AG09319 (cell line): ENCODE measurements around the gene ARSA.

Source experiments
- DNase-seq: peaks from one replicate; pipeline ENCODE4 v3.0.0-alpha.2; 2010; ENCODE audit warnings: low read depth; ENCODE audit errors: extremely low read depth
- CTCF ChIP-seq: IDR thresholded peaks from 2 replicates; pipeline ENCODE4 v1.5.1; 2011; ENCODE audit warnings: low read depth, mild to moderate bottlenecking, inconsistent platforms, low read length, moderate library complexity

Gene ARSA

GRCh38 chr22:50603511-50604255 lies 24.3 kb downstream of the ARSA start:
- no peak for DNase-seq
- no peak for TF ChIP-seq CTCF

DNA sequence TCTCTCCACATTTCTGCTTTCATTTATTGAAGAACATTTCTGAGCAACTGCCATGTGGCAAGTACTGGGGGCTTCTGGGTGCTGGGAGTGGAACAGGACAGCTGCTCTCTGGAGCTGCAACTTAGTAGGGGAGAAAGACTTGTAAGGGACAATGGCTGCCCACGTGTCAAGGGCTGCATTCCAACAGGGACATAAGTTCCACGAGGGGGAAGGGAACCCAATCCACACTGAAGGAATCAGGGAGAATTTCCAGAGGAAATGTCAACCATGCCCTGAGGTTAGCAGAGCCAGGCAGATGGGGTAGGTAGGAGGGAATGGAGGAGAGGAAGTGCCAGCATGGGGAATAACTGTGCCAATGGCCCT lies 25.6 kb downstream of the ARSA start:
- TF ChIP-seq CTCF: no peak
- no peak for DNase-seq

GRCh38 chr22:50601669-50602337 lies 26.1 kb downstream of the ARSA start:
- no peak for DNase-seq
- no peak for TF ChIP-seq CTCF

GRCh38 chr22:50600967-50601668 lies 26.8 kb downstream of the ARSA start:
- DNase-seq: no peak

DNA sequence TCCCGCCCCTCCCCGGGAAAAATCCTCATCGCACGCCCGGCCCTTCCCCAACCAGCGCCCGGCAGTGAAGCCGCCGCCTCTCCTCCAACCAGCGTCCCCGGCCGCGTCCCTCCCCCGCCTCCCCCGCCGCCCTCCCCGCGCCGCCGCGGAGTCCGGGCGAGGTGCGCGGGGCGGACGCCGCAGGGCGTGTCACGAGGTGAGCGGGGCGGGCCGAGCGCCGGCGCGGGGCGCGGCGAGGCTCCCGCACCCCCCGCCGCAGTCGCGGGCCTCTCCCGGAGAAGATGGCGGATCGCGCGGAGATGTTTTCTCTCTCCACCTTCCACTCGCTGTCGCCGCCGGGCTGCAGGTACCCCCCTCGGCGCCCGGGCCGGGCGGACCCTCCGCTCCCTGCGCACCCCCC lies 27.4 kb downstream of the ARSA start, which contains the start of gene MAPK8IP2:
TSS of gene MAPK8IP2 (plus strand) at position 256 of the 400 bp plus-strand sequence. CDS start at position 282, 26 bp downstream.
- no peak for DNase-seq
- TF ChIP-seq CTCF: no peak

More at GRCh38 chr22:50600967-50601668, 26.8 kb downstream of the ARSA start:
- no peak for TF ChIP-seq CTCF

DNA sequence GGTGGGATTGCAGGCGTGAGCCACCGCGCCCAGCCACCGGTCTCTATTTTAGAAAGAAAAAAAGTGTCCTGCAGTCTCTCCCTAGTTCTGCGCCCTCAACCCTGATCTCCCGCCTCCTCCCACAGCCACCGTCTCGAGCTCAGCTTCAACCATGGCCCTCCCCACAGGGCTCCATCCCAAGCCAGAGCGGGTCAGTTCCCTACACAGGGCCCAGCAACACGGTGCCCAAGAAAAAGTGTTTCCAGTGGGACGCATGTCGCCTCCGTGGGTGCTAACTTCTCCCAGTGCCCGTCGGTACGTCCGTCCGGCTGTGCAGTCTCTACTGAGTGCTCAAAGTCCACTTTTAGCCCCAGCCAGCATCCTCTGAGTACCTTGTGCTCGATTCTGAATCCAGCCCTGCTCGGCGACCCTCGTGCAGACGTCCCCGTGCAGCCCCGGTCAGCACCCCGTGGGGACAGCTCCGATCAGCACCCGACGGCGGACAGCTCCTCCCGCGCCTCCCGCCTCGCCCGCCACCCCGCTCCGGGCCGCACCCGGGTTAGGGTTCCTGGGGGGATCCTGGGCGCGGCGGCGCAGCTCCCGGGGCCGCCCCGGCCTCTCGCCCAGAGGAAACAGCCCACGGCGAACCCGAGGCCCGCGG lies 28.0 kb downstream of the ARSA start:
- DNase-seq: no peak
- TF ChIP-seq CTCF: no peak
